Keratinocyte (primary cell): Measurements from ENCODE around the gene C3orf70. TPM values are rescaled to one million over a fixed set of nuclear protein-coding genes. Genes with fewer than 3 reads are reported as not detected.

Experiments
- DNase-seq: peaks from one replicate; pipeline ENCODE4 v3.0.0-alpha.2; 2011; ENCODE audit warnings: low read depth, missing footprints, low spot score
- FAIRE-seq: peaks from 2 replicates; lab custom pipeline; 2011; peaks lifted over from hg19 to GRCh38; lab: Jason Lieb, UNC
- H2AFZ ChIP-seq: 2 replicates; pipeline ENCODE4 v1.6.0; 2012; ENCODE audit warnings: low read length, control low read depth, inconsistent platforms; ENCODE audit not compliant: control insufficient read depth
- H3K27ac ChIP-seq: 2 replicates; pipeline ENCODE4 v1.5.1; 2011; ENCODE audit warnings: low read length; ENCODE audit not compliant: control insufficient read depth, insufficient read depth
- H3K27me3 ChIP-seq: 3 replicates; pipeline ENCODE4 v1.6.0; 2011; ENCODE audit warnings: low read length; ENCODE audit not compliant: control insufficient read depth, insufficient read depth; ENCODE audit errors: extremely low read depth
- H3K36me3 ChIP-seq, 2 experiments: 2 replicates in 1 of 2; 3 replicates in 1 of 2; pipeline ENCODE4 v1.5.1; 2011; ENCODE audit warnings: low read length in 2 of 2, mild to moderate bottlenecking in 1 of 2; ENCODE audit not compliant: control insufficient read depth in 2 of 2, insufficient read depth in 2 of 2; ENCODE audit errors: extremely low read depth in 1 of 2
- H3K4me1 ChIP-seq: 3 replicates; pipeline ENCODE4 v1.5.1; 2011; ENCODE audit warnings: low read length; ENCODE audit not compliant: control insufficient read depth, insufficient read depth; ENCODE audit errors: extremely low read depth
- H3K4me2 ChIP-seq: 3 replicates; pipeline ENCODE4 v1.6.0; 2011; ENCODE audit warnings: low read depth, low read length; ENCODE audit not compliant: control insufficient read depth, insufficient read depth; ENCODE audit errors: extremely low read depth
- H3K4me3 ChIP-seq, 3 experiments: fragments of 200-600 bp in 1 of 3; sonication (generic) in 1 of 3; 2 replicates in 2 of 3; 3 replicates in 1 of 3; pipeline ENCODE4 v1.5.1; 2011 to 2016; ENCODE audit warnings: low read length in 3 of 3, mild to moderate bottlenecking in 3 of 3, control low read depth in 2 of 3, inconsistent platforms in 1 of 3, low read depth in 1 of 3, mixed read lengths in 1 of 3, mixed run types in 1 of 3, moderate library complexity in 1 of 3; ENCODE audit not compliant: control insufficient read depth in 2 of 3, insufficient read depth in 2 of 3; ENCODE audit errors: extremely low read depth in 1 of 3
- H3K79me2 ChIP-seq: 2 replicates; pipeline ENCODE4 v1.6.0; 2012; ENCODE audit warnings: low read length; ENCODE audit not compliant: control insufficient read depth, insufficient read depth
- H3K9ac ChIP-seq: 3 replicates; pipeline ENCODE4 v1.6.0; 2011; ENCODE audit warnings: low read length; ENCODE audit not compliant: control insufficient read depth, insufficient read depth; ENCODE audit errors: extremely low read depth
- H3K9me1 ChIP-seq: 3 replicates; pipeline ENCODE4 v1.6.0; 2011; ENCODE audit warnings: low read length; ENCODE audit not compliant: control insufficient read depth, insufficient read depth; ENCODE audit errors: extremely low read depth
- H3K9me3 ChIP-seq: 2 replicates; pipeline ENCODE4 v1.5.1; 2012; ENCODE audit warnings: low read depth, low read length; ENCODE audit not compliant: control insufficient read depth
- H4K20me1 ChIP-seq: 3 replicates; pipeline ENCODE4 v1.6.0; 2011; ENCODE audit warnings: low read length; ENCODE audit not compliant: control insufficient read depth, insufficient read depth; ENCODE audit errors: extremely low read depth
- CTCF ChIP-seq, 3 experiments: IDR thresholded peaks in 1 of 3; conservative IDR thresholded peaks in 1 of 3; optimal IDR thresholded peaks in 1 of 3; 2 replicates in 2 of 3; 3 replicates in 1 of 3; pipeline versions ENCODE3 to v1.5.1; 2011; ENCODE audit warnings: low read length in 3 of 3, mild to moderate bottlenecking in 3 of 3, moderate library complexity in 2 of 3, control low read depth in 1 of 3, inconsistent platforms in 1 of 3; ENCODE audit not compliant: insufficient read depth in 2 of 3; ENCODE audit errors: extremely low read depth in 1 of 3
- EZH2 ChIP-seq: IDR thresholded peaks from one replicate; pipeline ENCODE4 v1.6.1; 2012; ENCODE audit warnings: inconsistent platforms, mild to moderate bottlenecking, low read length, moderate library complexity
- dilution Hi-C: fragments of 300-500 bp; cut with MboI; formaldehyde crosslinking; loops from one replicate; pipeline ENCODE4 v1.7.0; 2020; ENCODE audit warnings: low sequenced_read_pairs; ENCODE audit not compliant: extremely low pct_ligation_motif_present
- polyA plus RNA-seq, 5 experiments: library from polyadenylated mRNA; depleted of rRNA in 3 of 5; stranded (reverse) in 3 of 5; stranded (forward) in 1 of 5; unstranded in 1 of 5; fragments of >200 nt; gene quantifications; 1 replicate in 1 of 5; 2 replicates in 3 of 5; 3 replicates in 1 of 5; pipeline versions ENCODE4 v1.2.1 to v1.2.3, GENCODE V29; 2011 to 2012; ENCODE audit warnings: missing spikeins in 2 of 5, low read depth in 1 of 5, low replicate concordance in 1 of 5

The C3orf70 gene
- polyA plus RNA-seq, 1 donor (not counting 4 experiments of a cell fraction or from before 2014, with no cell fraction given), result not detected

GRCh38 chr3:185188816-185189215 is 36.0 kb upstream of the C3orf70 start:
- Histone ChIP-seq H3K36me3 (peaks cover 0 to 8% of the 10 kb centered on the region in 2 experiments), H2AFZ (no peak overlapping the region), H3K9me1 (no peaks in the 10 kb centered on the region), H3K4me3 (no peak overlapping the region), H4K20me1 (no peaks in the 10 kb centered on the region), H3K9ac (no peak overlapping the region), H3K79me2 (no peaks in the 10 kb centered on the region), H3K27me3 (no peaks in the 10 kb centered on the region), H3K4me1 (no peaks in the 10 kb centered on the region), H3K4me2 (no peak overlapping the region), H3K27ac (no peak overlapping the region), H3K9me3 (no peaks in the 10 kb centered on the region)
- no peak for FAIRE-seq
- dilution Hi-C loops, result no loop called here
- TF ChIP-seq CTCF (optimal IDR thresholded peaks at IDR 0.05 in 1 of 3, IDR thresholded peaks at IDR 0.05 in 1 of 3, conservative IDR thresholded peaks at IDR 0.05 in 1 of 3; ENCODE audit: extremely low read depth in 1 of 3, insufficient read depth in 2 of 3, low read length in 3 of 3), result no peak
- no peak for TF ChIP-seq EZH2
- DNase-seq, result no peak

GRCh38 chr3:185187391-185187790 is 34.5 kb upstream of the C3orf70 start:
- H3K4me2 ChIP-seq, result no peak overlapping the region
- no peak overlapping the region for H2AFZ ChIP-seq
- FAIRE-seq (no peak), DNase-seq (no peak)
- H3K27me3 ChIP-seq, result no peaks in the 10 kb centered on the region
- dilution Hi-C loops, result no loop called here
- no peak overlapping the region for H3K27ac ChIP-seq
- H3K79me2 ChIP-seq, result no peaks in the 10 kb centered on the region
- peaks cover 0 to 2% of the 10 kb centered on the region in 2 experiments for H3K36me3 ChIP-seq
- no peaks in the 10 kb centered on the region for H3K4me1 ChIP-seq
- H3K9ac ChIP-seq, result no peak overlapping the region
- H4K20me1 ChIP-seq, result no peaks in the 10 kb centered on the region
- no peak for TF ChIP-seq CTCF (optimal IDR thresholded peaks at IDR 0.05 in 1 of 3, IDR thresholded peaks at IDR 0.05 in 1 of 3, conservative IDR thresholded peaks at IDR 0.05 in 1 of 3; ENCODE audit: extremely low read depth in 1 of 3, insufficient read depth in 2 of 3, low read length in 3 of 3)
- no peak for TF ChIP-seq EZH2
- no peaks in the 10 kb centered on the region for H3K9me3 ChIP-seq
- H3K9me1 ChIP-seq, result no peaks in the 10 kb centered on the region
- no peak overlapping the region for H3K4me3 ChIP-seq
